Activated naive CD4-positive, alpha-beta T cell (primary cell): Measurements from ENCODE around the gene TFDP1.
"Not testable (repeated sequence)": the region's sequence is repeated elsewhere in the genome, so short reads cannot be mapped to it uniquely, and the experiment has no call there.

ENCODE experiments used
- DNase-seq, 4 experiments: peaks; one replicate each; lab custom pipeline; 2025; lab: John Stamatoyannopoulos, UW

Gene TFDP1

DNA sequence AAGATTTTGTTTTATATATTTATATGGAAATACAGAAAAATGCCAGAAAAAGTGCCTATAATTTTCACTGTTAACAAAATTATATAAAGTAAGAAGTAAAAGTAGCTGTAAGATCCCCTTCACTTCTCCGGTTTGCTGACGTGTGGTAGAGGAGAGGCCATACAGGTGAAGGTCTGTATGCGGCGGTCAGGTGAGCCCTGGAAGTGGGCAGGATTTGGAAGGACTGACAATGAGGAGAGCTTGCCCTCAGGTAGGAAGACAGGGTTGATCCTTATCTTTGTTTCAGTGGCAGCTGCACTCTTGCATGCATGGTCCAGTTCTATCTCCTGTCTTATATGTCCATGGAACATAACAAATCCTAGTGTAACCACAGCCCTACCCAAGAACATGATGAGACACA lies 16.9 kb upstream of the TFDP1 start:
- no peak for DNase-seq

DNA sequence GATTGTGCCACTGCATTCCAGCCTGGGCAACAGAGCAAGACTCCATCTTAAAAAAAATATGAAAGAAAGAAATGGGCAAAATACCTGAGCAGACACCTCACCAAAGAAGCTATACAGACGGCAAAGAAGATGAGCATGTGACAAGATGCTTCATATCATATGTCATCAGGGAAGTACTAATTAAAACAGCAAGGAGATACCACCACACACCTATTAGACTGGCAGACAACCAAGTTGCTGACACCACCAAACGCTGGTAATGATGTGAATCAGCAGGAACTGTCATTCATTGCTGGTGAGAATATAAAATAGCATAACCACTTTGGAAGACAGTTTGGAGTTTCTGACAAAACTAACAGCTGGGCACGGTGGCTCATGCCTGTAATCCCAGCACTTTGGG lies 11.5 kb upstream of the TFDP1 start:
- no peak for DNase-seq

DNA sequence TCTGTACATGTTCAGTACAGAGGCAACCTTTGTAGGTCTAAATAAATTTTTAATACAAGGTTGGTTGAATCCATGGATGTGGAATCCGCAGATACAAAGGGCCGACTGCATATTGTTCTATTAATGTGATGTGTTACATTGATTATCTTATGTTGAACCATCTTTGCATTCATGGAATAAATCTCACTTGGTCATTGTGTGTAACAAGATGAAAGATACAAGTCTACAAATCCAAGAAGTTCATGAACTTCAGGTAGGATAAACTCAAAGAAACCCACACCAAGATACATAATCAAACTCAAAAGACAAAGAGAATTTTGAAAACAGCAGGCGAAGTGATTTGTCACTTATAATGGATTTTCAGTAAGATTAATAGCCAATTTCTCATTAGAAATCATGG lies 8.0 kb upstream of the TFDP1 start:
- DNase-seq: no peak

DNA sequence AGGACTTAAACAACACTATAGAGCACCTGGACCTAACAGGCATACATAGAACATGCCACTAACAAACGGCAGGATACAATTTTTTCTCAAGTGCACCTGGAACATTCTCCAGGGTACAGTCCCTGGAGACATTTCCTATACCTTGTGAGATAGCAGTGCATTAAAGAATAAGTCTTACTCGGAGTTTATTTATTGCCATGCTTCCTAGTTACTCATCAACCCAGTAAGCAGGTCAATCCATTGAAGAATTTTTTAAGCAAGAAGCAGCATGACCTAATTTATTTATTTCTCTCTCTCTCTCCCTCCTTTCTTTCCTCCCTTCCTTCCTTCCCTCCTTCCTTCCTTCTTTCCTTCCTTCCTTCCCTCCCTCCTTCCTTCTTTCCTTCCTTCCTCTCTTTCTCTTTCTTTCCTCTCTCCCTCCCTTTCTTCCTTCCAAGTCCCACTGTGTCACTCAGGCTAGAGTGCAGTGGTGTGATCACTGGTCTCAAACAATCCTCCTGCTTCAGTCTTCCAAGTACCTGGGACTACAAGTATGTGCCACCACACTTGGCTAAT lies 6.6 kb upstream of the TFDP1 start:
- no peak for DNase-seq

DNA sequence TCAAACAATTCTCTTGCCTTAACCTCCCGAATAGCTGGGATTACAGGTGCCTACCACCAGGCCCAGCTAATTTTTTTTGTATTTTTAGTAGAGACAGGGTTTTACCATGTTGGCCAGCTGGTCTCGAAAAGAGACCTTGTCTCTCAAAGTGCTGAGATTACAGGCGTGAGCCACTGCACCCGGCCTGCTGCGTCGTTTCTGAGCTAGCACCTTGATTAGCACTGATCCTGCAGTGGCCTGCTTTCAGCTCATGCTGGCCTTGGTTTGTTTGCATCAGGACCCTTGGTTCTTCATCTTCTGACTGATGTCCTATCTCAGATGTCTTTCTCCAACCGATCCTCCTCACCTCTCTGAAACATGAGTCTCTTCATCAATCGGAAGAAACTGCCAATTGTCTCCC lies 4.9 kb upstream of the TFDP1 start:
- no peak for DNase-seq

DNA sequence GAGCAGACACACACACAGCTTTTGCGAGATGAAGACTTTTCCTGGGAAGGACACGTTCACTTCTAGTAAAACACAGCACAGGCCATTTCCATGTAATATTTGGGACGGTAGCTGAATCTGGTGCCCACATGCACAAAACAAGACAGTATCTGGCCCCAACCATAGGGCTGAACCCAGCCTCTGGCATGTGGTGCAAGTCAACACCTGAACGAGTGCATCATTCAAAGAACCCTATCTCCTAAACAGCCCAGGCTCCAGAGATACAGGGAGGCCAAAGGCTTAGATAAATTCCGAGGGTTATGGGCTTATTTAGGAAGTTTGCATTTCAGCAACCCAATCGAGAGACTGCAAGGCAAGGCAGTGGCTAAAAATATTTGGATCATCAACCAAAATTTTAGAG lies 2.7 kb upstream of the TFDP1 start:
- no peak for DNase-seq

DNA sequence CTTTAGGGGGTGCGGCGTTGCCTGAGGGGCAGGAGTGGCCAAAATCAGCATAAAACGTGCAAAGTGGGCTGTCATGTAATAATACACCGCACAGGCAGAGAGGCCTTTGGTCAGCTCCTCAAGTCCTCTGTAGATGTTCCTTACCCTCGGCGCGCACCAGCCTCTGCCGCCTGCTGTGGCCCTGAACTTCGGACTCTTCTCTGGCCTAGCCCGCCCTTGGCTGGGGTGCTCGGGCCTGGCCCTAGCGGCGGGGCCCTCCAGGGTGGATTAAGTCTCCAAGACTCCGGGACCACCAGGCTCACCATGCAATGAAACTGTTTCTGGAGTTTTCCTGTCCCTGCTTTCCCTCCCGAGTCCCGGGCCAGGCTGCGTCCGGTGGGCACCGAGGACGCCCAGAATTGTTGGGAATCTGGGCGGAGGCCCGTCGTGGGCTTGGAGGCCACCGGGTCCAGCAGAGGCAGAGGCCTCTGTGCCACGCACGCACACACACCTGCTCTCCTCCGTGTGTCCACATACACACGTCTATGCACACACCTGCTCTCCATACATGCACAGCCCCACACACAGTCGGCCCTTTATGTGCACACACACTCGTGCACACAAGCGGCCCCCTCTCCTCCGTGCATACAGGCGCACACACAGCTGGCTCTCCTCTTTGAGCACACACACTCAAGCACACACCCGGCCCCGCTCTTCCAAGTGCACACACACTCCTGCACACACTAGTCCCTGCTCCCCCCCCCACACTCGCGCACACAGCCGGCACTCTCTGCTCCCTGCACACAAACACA lies 1.5 kb upstream of the TFDP1 start:
- DNase-seq: no peak

DNA sequence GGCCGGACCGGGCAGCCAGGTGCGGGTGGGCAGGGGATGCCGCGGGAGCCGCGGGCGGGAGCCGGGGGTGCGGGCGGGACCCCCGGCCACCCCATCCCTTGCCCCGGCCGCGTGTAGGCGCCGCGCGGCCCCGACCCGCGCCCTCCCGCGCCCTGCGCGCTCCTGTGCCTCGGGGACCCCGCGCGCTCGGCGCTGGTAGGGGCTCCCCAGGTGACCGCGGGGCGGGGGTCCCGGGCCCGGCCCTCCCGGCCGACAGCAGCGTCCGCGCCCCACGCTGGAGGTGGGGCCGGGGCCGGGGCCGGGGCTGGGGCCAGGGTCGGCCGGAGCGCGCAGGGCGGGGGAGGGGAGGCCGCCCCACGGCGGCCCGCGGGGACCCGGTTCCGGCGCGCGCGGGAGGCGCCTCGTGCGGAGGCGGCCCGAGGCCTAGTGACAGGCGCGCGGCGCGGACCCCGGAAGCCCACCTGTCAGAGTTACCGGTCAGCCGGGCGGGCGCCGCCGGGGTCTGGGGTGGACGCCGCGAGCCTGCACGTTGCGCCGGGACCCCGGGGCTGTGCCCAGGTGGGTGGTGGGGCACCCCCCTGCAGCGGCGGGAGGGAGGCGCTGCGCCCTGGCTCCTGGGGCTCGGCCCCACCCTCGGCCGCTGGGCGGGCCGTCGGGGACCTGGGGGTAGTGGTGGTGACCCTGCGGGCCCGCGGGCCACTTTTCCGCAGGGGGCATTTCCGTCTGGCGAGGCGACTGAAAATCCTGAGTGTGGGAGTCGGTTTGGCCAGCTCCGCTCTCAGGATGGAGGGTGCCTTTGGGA lies 518 bp downstream of the TFDP1 start:
- no peak for DNase-seq

DNA sequence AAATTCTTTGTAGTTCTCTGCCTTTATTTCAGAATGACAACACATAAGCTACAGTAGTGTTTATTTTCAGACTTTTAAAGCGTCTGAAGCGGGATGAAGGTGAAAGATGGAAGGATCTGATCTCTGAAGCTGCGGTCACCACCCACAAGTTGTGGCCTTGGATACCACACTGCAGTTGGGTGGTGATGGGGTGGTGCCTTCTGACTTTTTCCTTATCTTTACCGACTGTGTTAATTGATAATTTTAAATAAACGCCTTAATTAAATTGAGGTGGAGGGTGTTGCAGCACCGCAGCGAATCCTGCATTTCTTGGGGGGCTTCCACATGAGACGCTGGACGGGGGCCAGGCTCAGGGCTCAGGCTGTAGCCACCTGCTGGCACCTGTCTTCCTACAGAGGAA lies 1.3 kb downstream of the TFDP1 start:
- DNase-seq: no peak

DNA sequence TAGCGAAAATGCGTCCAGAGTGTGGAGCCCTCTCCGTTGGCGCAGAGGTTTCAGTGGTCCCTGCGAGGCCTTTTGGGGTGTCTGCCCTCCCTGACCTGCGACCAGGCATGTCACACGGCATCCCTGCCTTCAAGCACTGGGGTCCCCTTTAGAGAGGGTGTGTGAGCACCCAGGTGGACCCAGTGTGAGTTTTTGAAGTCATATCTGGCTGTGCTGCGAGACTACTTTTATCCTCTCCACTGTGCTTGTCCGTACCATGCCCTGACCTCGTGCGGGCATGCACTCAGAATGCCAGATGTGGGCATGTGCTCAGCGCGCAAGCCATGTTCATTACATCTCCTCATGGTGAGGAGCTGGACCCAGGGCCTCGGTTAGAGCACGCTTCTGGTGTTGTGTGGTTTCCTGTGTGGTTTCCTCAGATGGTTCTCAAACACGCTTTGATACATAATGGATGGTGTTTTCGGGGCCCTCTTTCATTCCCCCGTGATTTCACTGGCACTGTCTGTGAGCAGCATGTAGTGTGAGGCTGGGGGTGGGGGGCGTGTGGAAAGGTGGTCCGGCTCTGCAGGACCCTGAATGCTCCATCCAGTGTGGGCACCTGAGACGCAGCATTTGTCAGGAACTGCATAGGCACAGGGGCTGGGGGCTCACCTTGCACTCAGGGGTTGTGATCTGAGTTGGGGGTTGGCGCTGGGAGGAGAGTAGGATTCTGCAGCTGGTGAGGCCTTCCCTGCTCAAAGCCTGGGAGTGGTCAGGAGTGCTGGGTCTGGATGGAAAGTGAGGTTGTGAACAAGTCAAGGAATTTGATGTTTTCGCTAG lies 2.3 kb downstream of the TFDP1 start:
- DNase-seq: no peak

DNA sequence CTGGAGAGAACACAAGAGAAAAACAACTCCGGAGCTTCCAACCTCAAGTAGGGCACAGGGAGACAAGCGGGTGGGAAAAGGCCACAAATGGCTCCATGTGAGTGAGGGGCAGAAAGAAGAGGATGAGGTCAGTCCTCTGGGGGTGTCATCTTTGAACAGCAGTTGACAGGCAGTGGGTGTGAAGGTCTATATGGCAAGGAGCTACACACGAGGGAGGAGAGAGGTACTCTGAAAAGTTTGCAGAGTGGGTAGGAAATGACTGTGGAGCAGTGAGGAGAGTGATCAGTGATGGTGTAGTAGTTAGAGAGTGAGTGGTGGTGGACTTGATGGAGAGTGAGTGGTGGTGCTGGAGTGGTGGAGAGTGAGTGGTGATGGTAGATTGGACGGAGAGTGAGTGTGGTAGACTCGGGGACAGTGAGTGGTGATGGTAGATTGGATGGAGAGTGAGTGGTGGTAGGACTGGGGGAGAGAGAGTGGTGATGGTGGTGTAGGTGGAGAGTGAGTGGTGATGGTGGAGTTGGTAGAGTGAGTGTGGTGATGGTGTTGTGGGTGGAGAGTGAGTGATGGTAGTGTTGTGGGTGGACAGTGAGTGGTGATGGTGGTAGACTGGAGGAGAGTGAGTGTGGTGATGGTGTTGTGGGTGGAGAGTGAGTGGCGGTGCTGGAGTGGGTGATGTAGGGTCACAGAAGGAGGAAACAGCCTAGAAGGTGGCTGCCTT lies 4.0 kb downstream of the TFDP1 start:
- DNase-seq: no peak

DNA sequence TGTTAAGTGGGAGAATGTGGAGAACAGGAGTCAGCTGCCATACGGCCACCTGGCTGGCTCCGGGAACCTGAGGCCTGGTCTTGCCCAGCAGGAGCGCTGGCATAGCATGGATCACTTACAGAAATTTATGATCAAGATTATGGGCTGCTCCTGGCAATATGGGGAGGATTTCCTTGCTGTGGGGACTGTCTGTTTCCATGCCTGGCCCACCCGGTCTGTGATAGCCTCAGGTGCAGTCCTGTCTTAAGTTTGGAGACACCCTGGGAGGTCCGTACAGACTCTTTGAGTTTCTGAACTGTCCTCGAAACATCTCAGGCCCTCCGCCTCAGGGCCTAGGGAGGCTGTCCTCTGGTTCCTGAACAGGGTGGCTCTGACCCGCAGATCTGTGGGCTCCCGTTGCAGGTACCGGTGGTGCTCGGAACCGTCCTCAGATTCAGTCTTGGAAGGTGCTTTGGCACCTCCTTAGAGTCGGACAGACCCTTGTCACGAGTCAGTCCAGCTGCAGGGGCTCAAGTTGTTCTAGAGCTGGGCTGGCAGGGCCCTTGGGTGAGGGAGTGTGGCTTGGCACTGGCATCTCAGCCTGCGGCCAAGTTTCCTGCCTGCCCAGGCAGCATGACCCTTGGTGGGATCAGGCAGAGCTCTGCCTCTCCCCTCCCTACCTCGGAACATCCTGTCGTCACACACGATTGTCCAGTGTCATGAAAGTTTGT lies 4.9 kb downstream of the TFDP1 start:
- DNase-seq: no peak

DNA sequence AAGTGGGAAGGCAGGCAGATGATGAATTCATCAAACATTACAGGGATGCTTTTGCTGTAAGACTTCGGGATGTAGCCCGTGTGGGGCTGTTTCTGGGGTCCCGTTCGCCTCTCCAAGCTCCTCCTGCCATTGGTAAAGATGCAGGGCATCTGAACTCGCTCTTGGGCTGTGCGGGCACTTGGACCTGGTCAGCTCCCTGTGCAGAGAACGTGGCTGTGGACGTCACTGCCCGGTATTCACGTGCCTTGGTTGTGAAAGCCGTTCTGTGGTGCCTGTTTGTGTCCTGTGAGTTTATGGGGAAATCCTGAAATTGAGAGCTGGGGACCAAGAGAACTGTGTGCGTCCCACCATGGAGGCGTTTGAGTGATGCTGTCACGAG lies 5.4 kb downstream of the TFDP1 start:
- DNase-seq: no peak

DNA sequence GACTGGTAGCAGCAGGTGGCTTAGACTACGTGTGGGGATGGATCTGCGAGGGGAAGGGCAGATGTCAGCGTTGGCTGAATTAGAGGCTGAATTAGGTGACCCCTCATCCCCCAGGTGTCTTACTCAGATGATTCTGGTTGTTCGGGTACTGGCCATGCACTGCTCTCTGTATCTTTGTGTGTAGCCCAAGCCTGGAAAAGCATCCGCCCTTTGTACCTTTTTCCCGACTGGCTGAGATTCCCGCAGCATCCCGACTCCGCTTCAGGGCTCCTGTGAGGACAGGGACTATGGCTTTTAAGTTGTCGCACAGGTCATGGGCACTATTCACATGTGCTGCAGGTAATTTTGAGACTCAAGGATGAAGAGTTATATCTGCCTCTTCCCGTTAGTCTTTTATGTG lies 7.2 kb downstream of the TFDP1 start:
- no peak for DNase-seq

DNA sequence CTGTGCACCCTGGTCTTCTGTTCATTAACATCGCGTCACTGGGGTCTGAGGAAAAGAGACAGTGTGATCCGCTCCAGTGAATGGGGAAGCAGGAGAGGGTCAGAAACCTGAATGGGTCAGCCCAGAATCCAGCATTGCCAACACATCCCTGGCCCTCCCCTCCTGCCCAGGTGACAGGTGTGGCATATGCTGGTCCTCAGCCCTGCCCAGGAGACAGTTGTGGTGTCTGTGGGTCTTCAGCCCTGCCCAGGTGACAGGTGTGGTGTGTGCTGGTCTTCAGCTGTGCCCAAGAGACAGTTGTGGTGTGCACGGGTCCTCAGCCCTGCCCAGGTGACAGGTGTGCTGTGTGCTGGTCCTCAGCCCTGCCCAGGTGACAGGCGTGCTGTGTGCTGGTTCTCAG lies 8.0 kb downstream of the TFDP1 start:
- DNase-seq: no peak

DNA sequence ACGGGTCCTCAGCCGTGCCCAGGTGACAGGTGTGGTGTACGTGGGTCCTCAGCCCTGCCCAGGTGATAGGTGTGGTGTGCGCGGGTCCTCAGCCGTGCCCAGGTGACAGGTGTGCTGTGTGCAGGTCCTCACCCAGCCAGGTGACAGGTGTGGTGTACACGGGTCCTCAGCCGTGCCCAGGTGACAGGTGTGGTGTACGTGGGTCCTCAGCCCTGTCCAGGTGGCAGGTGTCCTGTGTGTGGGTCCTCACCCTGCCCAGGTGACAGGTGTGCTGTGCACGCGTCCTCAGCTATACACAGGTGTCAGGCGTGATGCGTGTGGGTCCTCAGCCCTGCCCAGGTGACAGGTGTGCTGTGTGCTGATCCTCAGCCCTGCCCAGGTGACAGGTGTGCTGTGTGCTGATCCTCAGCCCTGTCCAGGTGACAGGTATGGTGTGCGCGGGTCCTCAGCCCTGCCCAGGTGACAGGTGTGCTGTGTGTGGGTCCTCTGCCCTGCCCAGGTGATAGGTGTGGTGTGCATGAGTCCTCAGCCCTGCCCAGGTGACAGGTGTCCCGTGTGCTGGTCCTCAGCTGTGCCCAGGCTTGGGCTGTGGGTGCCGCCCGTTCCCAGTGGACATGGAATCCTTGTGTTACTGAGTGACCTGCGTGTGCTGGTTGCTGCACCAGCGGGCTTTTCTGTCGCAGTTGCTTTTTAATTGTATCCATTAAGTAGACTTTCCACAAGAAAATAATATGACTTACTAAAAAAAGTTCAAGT lies 9.7 kb downstream of the TFDP1 start:
- not testable (repeated sequence) for DNase-seq

DNA sequence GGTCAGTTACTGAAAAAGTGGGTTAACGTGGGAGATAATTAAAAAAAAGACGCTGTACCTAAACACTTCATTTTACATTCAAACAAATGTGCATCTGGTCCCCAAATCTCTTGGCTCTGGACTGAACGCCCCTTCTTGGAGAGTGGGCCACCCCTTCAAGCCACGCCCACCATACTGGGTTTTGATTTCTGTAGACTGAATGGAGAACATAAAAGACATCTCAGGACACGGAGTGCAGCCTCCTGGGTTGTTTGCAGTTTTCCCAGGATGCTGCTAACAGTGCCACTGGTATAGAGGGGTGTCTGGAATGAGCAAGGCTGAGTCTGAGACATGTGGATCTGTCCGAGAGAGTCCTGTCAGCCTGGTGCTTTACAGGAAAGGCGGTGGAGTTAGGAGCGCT lies 10.6 kb downstream of the TFDP1 start:
- DNase-seq: no peak

DNA sequence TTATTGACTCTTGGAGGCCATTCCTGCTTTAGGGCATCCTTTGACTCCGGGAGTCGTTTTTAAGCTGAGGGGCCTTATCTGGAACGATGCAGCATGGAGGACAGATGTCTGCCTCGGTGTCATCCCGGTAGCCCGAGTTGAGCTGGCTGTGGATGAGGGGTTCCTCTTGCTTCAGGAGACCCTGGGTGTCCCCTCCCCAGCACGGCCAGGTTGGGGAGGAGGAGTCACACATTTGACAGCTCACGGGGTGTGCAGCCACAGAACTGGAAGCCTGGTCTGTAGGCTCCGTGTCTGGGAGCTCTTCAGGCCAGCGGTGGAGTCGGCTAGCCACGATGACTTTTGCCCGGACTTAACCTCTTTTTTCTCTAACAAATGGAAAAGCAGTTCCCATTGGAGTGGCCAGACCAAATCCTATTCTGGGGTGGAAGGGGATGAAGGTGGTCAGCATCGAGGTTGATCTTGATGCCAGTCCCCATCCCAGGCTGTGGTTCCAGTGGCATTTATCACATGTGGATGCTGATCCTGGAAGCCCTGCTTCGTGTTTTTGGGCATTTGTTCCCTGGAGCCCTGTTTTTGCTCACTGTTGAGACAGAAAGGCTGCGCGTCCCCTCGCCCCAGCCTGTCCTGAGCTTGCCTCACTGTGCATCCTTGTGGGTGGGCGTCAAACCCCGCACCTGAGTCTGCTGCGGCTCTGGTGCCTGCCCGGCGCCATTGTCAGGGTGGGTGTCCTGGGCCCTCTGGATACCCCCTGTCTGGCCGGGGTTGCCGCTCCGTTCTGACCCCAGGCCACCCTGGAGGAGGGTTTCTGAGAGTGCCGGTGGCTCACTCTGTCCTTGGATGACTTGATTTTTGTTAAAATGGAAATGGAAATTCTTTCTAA lies 12.0 kb downstream of the TFDP1 start:
- no peak for DNase-seq

DNA sequence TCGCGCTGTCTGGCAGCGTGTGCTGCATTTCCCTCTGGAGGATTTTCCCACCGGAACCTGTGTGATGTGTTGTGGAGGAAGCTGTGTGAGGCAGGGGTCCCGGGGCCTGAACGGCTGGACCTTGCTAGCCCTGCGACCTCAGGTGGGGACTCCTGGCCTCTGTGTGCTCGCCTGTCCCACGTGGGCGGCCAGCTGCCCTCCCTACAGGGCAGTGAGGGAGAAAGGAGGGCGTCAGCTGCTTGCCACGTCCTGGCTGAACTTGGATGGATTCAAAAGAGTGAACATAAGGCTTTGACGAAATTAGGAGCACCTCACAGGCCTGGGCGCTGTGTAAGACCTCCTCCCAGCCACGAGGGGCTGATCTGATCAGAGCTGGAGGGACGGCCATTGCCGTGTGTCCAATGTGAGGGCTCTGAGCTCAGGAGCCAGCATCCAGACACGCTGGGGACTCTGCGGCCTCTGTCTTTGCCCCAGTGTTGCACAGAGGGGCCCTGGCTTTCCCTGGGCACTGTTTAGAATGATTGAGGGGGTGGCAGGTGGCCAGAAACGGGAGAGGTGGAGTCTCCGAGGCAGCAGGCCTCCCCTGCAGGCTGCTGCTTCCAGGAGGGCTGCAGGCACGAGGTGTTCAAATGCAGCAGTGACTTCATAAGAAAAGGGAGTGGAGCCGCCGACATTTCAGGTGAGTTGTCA lies 13.0 kb downstream of the TFDP1 start:
- no peak for DNase-seq
